Mononuclear cell (primary cell): Measurements from ENCODE around the gene RGS3. TPM values are rescaled to one million over a fixed set of nuclear protein-coding genes. Genes with fewer than 3 reads are reported as not detected.
"Not testable (repeated sequence)": the region's sequence is repeated elsewhere in the genome, so short reads cannot be mapped to it uniquely, and the experiment has no call there.

Source experiments
- H3K27me3 ChIP-seq: 2 replicates; pipeline ENCODE4 v1.6.0; 2011; ENCODE audit warnings: low read length, control low read depth; ENCODE audit not compliant: insufficient read depth
- H3K4me1 ChIP-seq: 2 replicates; pipeline ENCODE4 v1.5.1; 2011; ENCODE audit warnings: mild to moderate bottlenecking, low read length, control low read depth; ENCODE audit not compliant: insufficient read depth
- H3K4me3 ChIP-seq: 2 replicates; pipeline ENCODE4 v1.5.1; 2011; ENCODE audit warnings: mild to moderate bottlenecking, low read length, moderate library complexity
- H3K9me3 ChIP-seq: 2 replicates; pipeline ENCODE4 v1.5.1; 2011; ENCODE audit warnings: low read depth, mild to moderate bottlenecking, control low read depth, low read length
- total RNA-seq: library from RNA; depleted of rRNA; stranded (reverse); fragments of >200 nt; gene quantifications from one replicate; pipeline ENCODE4 v1.2.3, GENCODE V29; 2012

RGS3 gene
- 15.4 TPM for total RNA-seq

DNA sequence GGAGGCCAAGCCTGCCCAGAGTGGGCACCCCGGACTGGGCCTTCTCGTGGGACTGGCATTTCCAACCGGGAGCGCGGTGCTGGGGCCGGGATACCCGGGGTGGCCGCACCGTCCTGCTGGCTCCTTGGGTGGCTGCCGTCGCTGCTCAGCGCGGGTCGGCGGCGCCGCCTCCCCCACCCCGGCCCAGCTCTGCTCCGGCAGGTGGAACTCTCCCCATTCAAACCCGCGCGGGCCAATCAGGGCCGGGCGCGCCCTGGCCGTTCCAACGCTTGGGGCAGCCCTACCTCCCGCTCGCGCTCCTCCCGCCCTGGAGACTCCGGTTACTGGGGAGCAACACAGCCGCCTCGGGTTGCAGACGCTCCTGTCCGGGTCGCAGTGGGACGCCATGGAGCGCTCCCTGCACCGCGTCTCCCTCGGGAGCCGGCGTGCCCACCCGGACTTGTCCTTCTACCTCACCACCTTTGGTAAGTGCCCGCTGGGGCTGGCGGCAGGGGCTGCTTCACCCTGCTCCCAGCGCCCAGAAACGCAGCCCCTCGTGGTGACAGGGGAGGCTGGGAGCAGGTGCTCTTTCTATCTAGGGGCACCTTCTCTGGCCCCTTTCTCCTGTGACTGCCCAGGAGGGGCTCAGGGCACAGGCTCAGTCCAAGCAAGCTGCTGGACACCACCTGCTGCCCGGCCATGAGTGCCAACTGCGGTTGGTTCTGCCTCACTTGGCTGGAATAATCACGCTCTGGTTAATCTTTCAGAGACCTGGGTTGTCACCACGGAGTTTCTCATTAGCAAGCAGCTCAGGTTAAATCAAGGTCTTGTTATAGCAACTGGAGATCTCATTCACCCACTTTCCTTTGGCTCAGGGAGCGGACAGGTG, at the start of gene RGS3:
Gene RGS3 (plus strand): TSS at position 310 of the 868 bp plus-strand sequence. CDS start 76 bp downstream, at position 386.
- no peaks in the 10 kb centered on the region for H3K27me3 ChIP-seq
- no peak within 1 kb of the TSS for H3K4me3 ChIP-seq
- no peaks in the 10 kb centered on the region for H3K4me1 ChIP-seq
- H3K9me3 ChIP-seq = no peaks in the 10 kb centered on the region

DNA sequence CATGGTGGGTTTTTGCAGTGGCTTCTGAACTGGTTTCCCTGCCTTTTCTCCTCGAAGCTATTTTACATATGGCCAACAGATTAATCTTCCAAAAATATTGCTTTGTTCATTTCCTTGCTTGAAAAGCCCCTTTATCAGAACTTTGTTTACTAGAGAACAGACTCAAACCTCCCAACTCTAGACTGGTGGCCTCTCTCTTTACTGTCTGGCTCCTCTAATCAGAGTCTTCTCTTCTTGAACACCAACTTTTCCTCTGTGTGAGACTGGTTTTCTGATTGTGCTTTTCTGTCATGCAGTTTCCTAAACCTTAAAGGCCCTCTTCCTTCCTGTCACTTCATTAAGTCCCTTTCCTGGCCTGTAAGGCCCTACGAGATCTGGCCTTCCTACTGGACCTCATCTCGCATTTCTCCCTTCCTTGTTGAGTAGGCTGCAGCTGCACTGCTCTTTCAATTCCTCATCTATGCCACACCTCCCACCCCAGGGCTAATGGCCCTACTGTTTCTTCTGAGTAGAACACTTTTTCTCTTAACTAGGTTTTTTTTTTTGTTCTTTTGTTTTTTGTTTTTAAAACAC, 47.3 kb upstream of the RGS3 start:
- no peaks in the 10 kb centered on the region for H3K9me3 ChIP-seq
- peaks cover 25% of the 10 kb centered on the region for H3K4me1 ChIP-seq
- no peak overlapping the region for H3K4me3 ChIP-seq
- no peaks in the 10 kb centered on the region for H3K27me3 ChIP-seq

DNA sequence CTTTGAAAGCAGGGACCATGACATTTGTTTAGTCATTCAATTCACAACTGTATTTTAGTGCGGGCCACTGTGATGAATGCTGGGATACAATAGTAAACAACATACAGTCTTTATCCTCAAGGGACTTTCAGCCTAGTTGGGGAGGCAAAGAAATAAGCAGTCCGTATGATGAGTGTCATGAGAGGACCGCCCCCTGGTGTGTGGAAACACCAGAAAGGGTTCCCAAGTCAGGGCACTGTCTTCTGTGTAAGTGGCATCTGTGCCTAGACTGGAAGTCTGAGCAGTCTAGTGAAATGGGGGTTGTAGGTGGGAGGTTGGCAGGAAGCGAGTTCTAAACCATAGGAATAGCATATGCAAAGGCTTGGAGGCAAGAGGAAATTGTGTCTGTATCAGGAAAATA, 46.2 kb upstream of the RGS3 start:
- Histone ChIP-seq H3K27me3 (no peaks in the 10 kb centered on the region), H3K4me1 (peaks cover 19% of the 10 kb centered on the region), H3K9me3 (no peaks in the 10 kb centered on the region), H3K4me3 (no peak overlapping the region)

DNA sequence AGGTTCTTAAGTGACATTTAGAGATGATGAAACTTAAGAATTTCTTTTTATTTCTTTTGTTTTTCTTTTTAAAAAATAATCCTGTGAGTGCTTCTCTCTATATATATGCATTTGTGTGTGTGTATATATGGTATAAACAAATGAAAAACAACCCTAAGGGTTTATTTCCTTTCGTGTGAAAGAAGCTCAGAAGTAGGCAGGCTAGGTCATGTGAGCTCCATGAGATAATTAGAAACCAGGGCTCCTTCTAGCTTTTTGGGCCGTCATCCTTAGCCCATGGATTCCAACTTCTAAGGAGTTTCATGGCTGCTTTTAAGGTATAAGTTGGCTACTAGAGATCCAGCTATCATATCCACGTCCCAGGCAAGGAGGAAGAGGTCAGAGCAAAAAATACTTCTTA, 41.8 kb upstream of the RGS3 start:
- H3K4me3 ChIP-seq = no peak overlapping the region
- no peaks in the 10 kb centered on the region for H3K27me3 ChIP-seq
- no peaks in the 10 kb centered on the region for H3K9me3 ChIP-seq
- H3K4me1 ChIP-seq = peaks cover 12% of the 10 kb centered on the region

DNA sequence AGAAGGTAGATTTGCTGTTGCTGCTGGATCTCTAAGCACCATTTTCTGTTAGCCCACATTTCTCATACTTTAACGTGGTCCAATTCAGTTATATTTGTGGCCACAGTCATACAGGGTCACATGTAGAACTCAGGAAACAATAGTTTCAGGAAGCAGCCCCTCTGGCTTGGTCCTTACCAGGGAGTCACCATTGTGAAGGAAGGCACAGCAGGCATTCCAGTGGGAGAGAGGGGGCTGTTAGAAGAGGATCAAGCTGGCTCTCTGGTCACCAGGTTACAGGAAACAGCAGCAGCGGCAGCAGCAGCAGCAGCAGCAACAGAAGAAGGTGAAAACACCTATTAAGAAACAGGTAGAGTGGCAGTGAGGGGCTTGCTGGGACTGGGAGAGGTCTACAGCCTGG, 38.5 kb upstream of the RGS3 start:
- Histone ChIP-seq H3K27me3 (no peaks in the 10 kb centered on the region), H3K9me3 (no peaks in the 10 kb centered on the region), H3K4me1 (peaks cover 9% of the 10 kb centered on the region)

DNA sequence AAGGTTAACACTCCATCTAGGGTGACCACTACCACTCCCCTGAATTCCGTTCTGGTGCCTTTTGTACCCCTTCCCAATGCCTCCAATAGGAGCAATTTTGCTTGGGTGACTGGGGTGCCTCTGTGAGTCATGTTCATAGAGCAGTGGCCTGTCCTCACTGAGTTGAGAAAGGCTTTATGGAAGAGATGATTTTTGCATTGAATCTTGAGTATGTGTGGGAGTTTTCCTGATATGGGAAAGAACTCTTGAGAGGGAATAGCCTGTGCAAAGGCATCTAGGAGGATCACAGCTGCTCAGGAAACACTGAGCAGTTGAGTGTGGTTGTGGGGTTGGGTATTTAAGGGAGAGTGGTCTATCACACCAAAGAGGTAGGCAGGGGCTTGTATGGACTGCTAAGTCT, 36.8 kb upstream of the RGS3 start:
- Histone ChIP-seq H3K4me3 (no peak overlapping the region), H3K27me3 (no peaks in the 10 kb centered on the region)

More for the DNA sequence above, 38.5 kb upstream of the RGS3 start:
- H3K4me3 ChIP-seq = no peak overlapping the region

DNA sequence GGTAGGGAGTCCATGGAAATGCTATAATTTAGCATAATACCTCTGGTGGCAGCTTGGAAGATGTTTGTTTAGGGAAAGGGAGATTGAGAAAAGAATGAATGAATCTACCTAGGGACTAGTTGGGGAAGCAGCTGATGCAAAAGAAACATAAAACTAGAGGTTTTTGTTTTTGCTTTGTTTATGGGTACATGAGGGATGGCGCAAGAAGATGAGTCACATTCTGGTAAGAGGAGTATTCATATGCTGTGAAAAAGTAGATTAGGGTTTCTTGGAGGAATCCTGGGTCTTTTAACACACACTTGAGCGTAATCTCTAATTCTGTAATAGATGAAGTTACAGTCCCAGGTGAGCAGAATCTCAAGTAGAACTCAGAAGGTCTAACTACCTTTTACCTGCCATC, 35.9 kb upstream of the RGS3 start:
- H3K4me3 ChIP-seq = no peak overlapping the region
- peaks cover 9% of the 10 kb centered on the region for H3K4me1 ChIP-seq
- no peaks in the 10 kb centered on the region for H3K27me3 ChIP-seq
- no peaks in the 10 kb centered on the region for H3K9me3 ChIP-seq

More for the DNA sequence above, 36.8 kb upstream of the RGS3 start:
- Histone ChIP-seq H3K4me1 (peaks cover 9% of the 10 kb centered on the region), H3K9me3 (no peaks in the 10 kb centered on the region)

DNA sequence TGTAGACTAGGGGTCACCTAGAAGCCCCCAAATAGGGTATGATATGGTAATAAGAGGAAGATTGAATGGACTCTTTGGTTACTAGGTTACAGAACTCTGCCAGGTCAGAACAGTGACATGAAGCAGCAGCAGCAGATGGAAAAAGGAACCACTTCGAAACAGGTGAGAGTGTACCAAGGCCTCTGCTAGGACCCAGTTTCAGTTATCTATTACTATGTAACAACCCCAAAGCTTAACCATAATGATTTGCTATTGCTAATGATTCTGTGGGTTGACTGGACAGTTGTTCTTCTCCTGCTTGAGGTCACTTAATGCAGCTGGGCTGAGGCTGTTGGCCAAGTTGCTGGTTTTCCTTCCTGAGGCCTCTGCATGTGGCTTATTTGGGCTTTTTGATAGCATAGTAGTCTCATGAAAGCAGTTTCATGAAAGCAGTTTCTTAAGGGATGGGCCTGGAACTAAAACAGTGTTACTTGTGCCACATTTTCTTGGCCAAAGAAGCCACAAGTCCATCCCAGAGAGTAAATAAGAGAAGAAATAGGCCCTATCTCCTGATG, 35.4 kb upstream of the RGS3 start:
- no peak overlapping the region for H3K4me3 ChIP-seq
- peaks cover 9% of the 10 kb centered on the region for H3K4me1 ChIP-seq
- no peaks in the 10 kb centered on the region for H3K9me3 ChIP-seq
- no peaks in the 10 kb centered on the region for H3K27me3 ChIP-seq

DNA sequence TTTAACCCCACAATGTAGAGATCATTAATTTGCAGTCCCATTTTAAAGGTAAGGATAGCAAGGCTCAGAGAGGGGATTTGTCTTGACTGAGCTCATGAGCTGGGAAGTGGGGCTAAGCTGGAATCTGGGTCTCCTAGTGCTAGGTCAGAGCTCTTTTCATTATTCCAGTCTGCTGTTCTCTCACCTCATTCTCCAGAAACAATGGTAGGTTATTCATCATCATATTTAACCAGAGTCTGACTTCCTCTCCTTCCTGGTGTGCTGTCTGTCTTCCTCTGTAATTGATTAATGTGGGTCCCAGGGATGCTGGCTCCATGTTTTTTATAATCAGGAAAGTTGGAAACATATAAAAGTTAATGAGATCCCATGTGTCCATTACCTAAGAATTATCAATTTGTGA, 32.3 kb upstream of the RGS3 start:
- Histone ChIP-seq H3K9me3 (no peaks in the 10 kb centered on the region), H3K4me1 (peaks cover 5% of the 10 kb centered on the region), H3K27me3 (no peaks in the 10 kb centered on the region), H3K4me3 (no peak overlapping the region)

DNA sequence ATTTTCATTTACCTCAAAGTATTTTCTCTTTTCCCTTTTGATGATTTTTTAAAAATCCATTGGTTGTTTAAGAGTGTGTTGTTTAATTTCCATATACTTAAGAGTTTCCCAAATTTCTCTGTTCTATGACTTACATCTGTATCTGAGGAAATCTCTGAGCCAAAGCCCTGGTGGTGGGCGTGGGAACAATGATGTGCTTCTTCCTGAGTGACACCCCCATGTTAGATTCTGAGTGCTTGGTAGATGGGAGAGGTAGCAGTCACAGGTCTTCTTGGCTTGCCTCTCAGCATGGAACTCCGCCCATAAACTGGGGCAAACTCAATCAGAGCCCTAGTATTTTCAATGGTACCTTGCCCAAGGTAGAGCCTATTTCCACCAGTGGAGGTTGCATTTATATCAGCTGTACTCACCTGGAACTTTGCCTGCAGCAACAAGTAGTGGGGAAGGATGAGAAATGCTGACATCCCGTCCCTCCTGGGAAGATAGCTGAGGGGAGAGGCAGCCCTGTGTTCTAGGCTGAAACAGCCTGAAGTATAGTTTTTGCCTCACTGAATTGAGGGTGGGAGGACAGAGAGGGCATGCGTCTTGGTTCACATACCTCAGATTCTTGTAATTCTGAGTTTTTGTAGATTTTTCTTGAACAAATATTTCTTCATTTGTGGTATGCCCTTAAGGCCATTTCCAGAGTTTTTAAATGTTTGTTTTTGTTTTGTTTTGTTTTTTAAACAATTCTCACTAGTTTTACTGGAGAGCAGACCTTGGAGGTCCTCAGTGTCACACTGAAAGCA, 26.6 kb upstream of the RGS3 start:
- Histone ChIP-seq H3K4me1 (no peaks in the 10 kb centered on the region), H3K4me3 (no peak overlapping the region), H3K27me3 (no peaks in the 10 kb centered on the region), H3K9me3 (no peaks in the 10 kb centered on the region)

DNA sequence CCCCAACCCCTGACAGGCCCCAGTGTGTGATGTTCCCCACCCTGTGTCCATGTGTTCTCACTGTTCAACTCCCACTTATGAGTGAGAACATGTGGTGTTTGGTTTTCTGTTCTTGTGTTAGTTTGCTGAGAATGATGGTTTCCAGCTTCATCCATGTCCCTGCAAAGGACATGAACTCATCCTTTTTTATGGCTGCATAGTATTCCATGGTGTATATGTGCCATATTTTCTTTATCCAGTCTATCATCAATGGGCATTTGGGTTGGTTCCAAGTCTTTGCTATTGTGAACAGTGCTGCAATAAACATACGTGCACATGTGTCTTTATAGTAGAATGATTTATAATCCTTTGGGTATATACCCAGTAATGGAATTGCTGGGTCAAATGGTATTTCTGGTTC, 25.8 kb upstream of the RGS3 start:
- not testable (repeated sequence) for H3K4me3 ChIP-seq, H3K27me3 ChIP-seq, H3K9me3 ChIP-seq, H3K4me1 ChIP-seq

DNA sequence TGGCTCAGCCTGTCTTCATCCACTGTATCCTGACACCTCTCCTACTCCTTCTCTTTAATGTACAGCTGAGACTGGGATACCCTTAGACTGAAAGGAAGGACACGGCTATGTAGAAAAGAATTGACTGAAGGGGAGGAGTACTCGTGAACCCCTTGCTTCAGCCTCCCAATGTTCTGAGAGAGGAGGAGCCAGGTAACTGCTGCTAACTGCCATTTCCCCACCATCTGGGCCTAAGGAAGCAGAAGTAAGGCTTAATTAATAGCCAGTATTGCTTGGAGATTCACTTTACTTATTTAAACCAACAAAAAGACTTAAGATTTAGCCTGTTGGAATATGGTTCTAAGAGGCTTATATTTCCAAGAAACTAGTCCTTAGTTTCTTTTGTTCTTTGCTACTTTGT, 18.8 kb upstream of the RGS3 start:
- no peak overlapping the region for H3K4me3 ChIP-seq
- no peaks in the 10 kb centered on the region for H3K27me3 ChIP-seq
- no peaks in the 10 kb centered on the region for H3K9me3 ChIP-seq
- H3K4me1 ChIP-seq = no peaks in the 10 kb centered on the region

DNA sequence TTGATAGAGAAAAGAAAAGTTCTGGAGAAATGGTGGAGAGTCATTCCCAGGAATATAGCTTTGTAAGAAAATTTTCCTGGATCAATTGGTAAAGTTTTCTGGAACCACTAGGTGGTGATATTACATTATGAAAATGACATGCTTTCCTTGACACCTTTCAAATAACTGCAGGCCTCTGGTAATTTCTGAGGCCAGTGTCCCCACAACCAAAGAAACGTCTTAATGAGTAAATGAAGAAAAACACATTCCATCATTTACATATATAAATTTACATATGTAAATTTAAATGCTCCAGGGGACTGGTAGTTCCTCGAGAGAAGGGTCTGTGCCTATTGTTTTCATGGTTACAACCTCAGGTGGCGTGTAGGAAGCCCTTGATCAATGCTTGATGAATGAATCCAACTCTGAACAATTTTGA, 17.2 kb upstream of the RGS3 start:
- H3K9me3 ChIP-seq = no peaks in the 10 kb centered on the region
- no peaks in the 10 kb centered on the region for H3K27me3 ChIP-seq
- H3K4me1 ChIP-seq = no peaks in the 10 kb centered on the region
- no peak overlapping the region for H3K4me3 ChIP-seq

DNA sequence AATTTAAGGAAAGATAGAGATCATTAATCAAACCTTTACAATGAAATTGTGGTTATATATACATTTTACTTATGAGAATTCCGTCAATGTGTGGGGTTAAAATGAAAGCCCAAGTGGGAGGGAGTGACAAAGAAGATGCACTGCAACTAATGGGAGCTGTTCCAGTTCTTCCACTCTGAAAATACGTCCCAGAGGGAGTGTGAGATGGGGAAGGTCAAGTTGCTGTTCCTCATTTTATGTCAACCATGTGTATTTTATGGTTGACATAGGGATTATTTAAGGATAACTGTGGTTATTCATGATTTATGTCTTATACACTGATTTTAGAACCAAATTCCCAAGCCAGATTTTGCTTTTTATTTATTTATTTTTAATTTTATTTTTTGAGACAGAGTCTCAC, 14.2 kb upstream of the RGS3 start:
- no peak overlapping the region for H3K4me3 ChIP-seq
- H3K9me3 ChIP-seq = no peaks in the 10 kb centered on the region
- no peaks in the 10 kb centered on the region for H3K4me1 ChIP-seq
- H3K27me3 ChIP-seq = no peaks in the 10 kb centered on the region

DNA sequence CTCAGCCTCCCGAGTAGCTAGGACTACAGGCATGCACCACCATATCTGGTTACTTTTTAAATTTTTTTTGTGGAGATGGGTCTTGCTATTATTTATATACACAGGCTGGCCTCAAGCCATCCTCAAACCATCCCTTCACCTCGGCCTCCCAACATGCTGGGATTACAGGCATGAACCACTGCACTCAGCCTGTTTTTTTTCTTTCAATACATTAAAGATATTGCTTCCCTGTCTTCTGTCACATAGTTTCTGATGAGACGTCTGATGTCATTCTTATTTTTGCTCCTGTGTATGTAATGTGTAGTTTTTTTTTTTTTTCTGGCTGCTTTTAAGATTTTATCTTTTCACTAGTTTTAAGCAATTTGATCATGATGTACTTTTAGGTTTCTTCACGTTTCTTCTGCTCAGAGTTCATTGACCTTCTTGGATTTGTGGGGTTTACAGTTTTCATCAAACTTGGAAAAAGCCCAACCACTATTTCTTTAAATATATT, 11.4 kb upstream of the RGS3 start:
- Histone ChIP-seq H3K27me3 (no peaks in the 10 kb centered on the region), H3K4me1 (peaks cover 14% of the 10 kb centered on the region), H3K4me3 (no peak overlapping the region), H3K9me3 (no peaks in the 10 kb centered on the region)
